PFSK-1 (cell line): Measurements from ENCODE around the gene CMC1.

Experiments
- FOXP2 ChIP-seq: optimal IDR thresholded peaks from 2 replicates; pipeline ENCODE3; 2011; ENCODE audit warnings: borderline replicate concordance, control low read depth, inconsistent platforms; ENCODE audit not compliant: insufficient read depth; ENCODE audit errors: extremely low read length, extremely low read depth
- POLR2AphosphoS5 ChIP-seq: IDR thresholded peaks from 2 replicates; pipeline ENCODE4 v1.6.1; 2012; ENCODE audit warnings: low read depth, mild to moderate bottlenecking, control low read depth, low read length, moderate library complexity
- REST ChIP-seq, 2 experiments: IDR thresholded peaks; 2 replicates each; pipeline versions ENCODE4 v1.6.1 to v1.8.0; 2011 to 2012; ENCODE audit warnings: low read depth in 2 of 2, low read length in 2 of 2, control low read depth in 1 of 2, inconsistent platforms in 1 of 2, mild to moderate bottlenecking in 1 of 2, moderate library complexity in 1 of 2; ENCODE audit not compliant: insufficient read depth in 1 of 2
- SIN3A ChIP-seq: IDR thresholded peaks from 2 replicates; pipeline ENCODE4 v1.6.1; 2012; ENCODE audit warnings: mild to moderate bottlenecking, low read length, moderate library complexity, borderline replicate concordance; ENCODE audit not compliant: insufficient read depth
- TAF1 ChIP-seq: IDR thresholded peaks from 2 replicates; pipeline ENCODE4 v1.6.1; 2012; ENCODE audit warnings: low read length, control low read depth, borderline replicate concordance; ENCODE audit not compliant: insufficient read depth

CMC1 gene

GRCh38 chr3:28286595-28286994 lies 45.2 kb downstream of the CMC1 start:
- TF ChIP-seq FOXP2 (no peak), REST (IDR thresholded peaks at IDR 0.05; ENCODE audit: insufficient read depth in 1 of 2, low read depth in 2 of 2, low read length in 2 of 2) (no peak), TAF1 (no peak), POLR2AphosphoS5 (no peak), SIN3A (no peak)

GRCh38 chr3:28287046-28287445 lies 45.6 kb downstream of the CMC1 start:
- TF ChIP-seq SIN3A (no peak), POLR2AphosphoS5 (no peak), TAF1 (no peak), REST (IDR thresholded peaks at IDR 0.05; ENCODE audit: insufficient read depth in 1 of 2, low read depth in 2 of 2, low read length in 2 of 2) (no peak), FOXP2 (no peak)

GRCh38 chr3:28290863-28291300 lies 49.5 kb downstream of the CMC1 start:
- TF ChIP-seq REST (IDR thresholded peaks at IDR 0.05; ENCODE audit: insufficient read depth in 1 of 2, low read depth in 2 of 2, low read length in 2 of 2), result no peak
- no peak for TF ChIP-seq POLR2AphosphoS5
- no peak for TF ChIP-seq FOXP2
- no peak for TF ChIP-seq TAF1

- TF ChIP-seq REST (IDR thresholded peaks at IDR 0.05; ENCODE audit: insufficient read depth in 1 of 2, low read depth in 2 of 2, low read length in 2 of 2), result no peak
- TF ChIP-seq POLR2AphosphoS5, result no peak
- TF ChIP-seq FOXP2, result no peak
- no peak for TF ChIP-seq TAF1
- TF ChIP-seq SIN3A, result no peak
These were observed 50.2 kb downstream of the CMC1 start for GRCh38 chr3:28291577-28291976.

GRCh38 chr3:28292622-28293021 lies 51.2 kb downstream of the CMC1 start:
- TF ChIP-seq SIN3A (no peak), TAF1 (no peak), POLR2AphosphoS5 (no peak)
